K562 (cell line): ENCODE results near the gene CREM. TPM values are rescaled to one million over a fixed set of nuclear protein-coding genes. Genes with fewer than 3 reads are reported as not detected.

Experiments
- CBX5 ChIP-seq: IDR thresholded peaks from 2 replicates; pipeline ENCODE4 v1.6.1; 2014; ENCODE audit warnings: low read depth, borderline replicate concordance
- DACH1 ChIP-seq: fragments of 450-650 bp; IDR thresholded peaks from 2 replicates; pipeline ENCODE4 v1.6.1; 2018; ENCODE audit not compliant: partially characterized antibody
- ETV6 ChIP-seq, 3 experiments: fragments of 150-350 bp in 1 of 3; sonication (generic) in 1 of 3; formaldehyde crosslinking in 1 of 3; IDR thresholded peaks; 2 replicates each; pipeline versions ENCODE4 v1.6.1 to v1.8.0; 2014 to 2022; ENCODE audit warnings: borderline replicate concordance in 2 of 3, low read depth in 2 of 3, antibody characterized with exemption in 1 of 3, low read length in 1 of 3, mild to moderate bottlenecking in 1 of 3, missing genetic modification reagents in 1 of 3
- HDAC3 ChIP-seq: fragments of 450-650 bp; IDR thresholded peaks from 2 replicates; pipeline ENCODE4 v1.6.1; 2018; ENCODE audit warnings: borderline replicate concordance, mild to moderate bottlenecking, moderate library complexity; ENCODE audit not compliant: partially characterized antibody
- HOXB6 ChIP-seq: fragments of 250-450 bp; sonication (Bioruptor Pico); IDR thresholded peaks from 2 replicates; pipeline ENCODE4 v1.5.1; 2022; ENCODE audit warnings: mild to moderate bottlenecking, borderline replicate concordance
- MAFG ChIP-seq: fragments of 450-650 bp; conservative IDR thresholded peaks from 2 replicates; pipeline ENCODE4 v1.6.1; 2016; ENCODE audit warnings: missing genetic modification characterization, missing compliant biosample characterization
- MBD2 ChIP-seq: sonication (generic); IDR thresholded peaks from 2 replicates; pipeline ENCODE4 v1.6.1; 2016; ENCODE audit warnings: low read depth, borderline replicate concordance
- MEIS2 ChIP-seq: fragments of 450-650 bp; IDR thresholded peaks from 2 replicates; pipeline ENCODE4 v1.6.1; 2014; ENCODE audit warnings: mild to moderate bottlenecking; ENCODE audit not compliant: partially characterized antibody
- NCOA1 ChIP-seq: fragments of 450-650 bp; IDR thresholded peaks from 2 replicates; pipeline ENCODE4 v1.6.1; 2016; ENCODE audit warnings: low read depth
- NCOA2 ChIP-seq, 2 experiments: fragments of 450-650 bp; IDR thresholded peaks; 2 replicates each; pipeline ENCODE4 v1.6.1; 2018; ENCODE audit warnings: mild to moderate bottlenecking in 2 of 2, moderate library complexity in 1 of 2; ENCODE audit not compliant: partially characterized antibody in 2 of 2
- RUNX1 ChIP-seq: sonication (generic); IDR thresholded peaks from 2 replicates; pipeline ENCODE4 v1.6.1; 2016; ENCODE audit warnings: antibody characterized with exemption, low read depth
- TBP ChIP-seq: optimal IDR thresholded peaks from 2 replicates; pipeline ENCODE3; 2011; ENCODE audit warnings: low read depth, low read length, improper control_type of control experiment
- TEAD4 ChIP-seq, 2 experiments: sonication (generic) in 1 of 2; formaldehyde crosslinking in 1 of 2; IDR thresholded peaks; 2 replicates each; pipeline versions ENCODE4 v1.6.1 to v1.8.0; 2012 to 2022; ENCODE audit warnings: borderline replicate concordance in 1 of 2, inconsistent platforms in 1 of 2, low read length in 1 of 2, mild to moderate bottlenecking in 1 of 2, missing genetic modification reagents in 1 of 2
- TFAM ChIP-seq: fragments of 250-450 bp; sonication (Bioruptor Pico); conservative IDR thresholded peaks from 2 replicates; pipeline ENCODE4 v1.5.0; 2021; ENCODE audit warnings: mild to moderate bottlenecking, moderate library complexity
- ZKSCAN8 ChIP-seq: fragments of 200-800 bp; sonication (Bioruptor generic); IDR thresholded peaks from 2 replicates; pipeline ENCODE4 v1.6.1; 2016; ENCODE audit warnings: missing genetic modification characterization, missing compliant biosample characterization
- ZNF41 ChIP-seq: fragments of 250-450 bp; sonication (Bioruptor Pico); conservative IDR thresholded peaks from 2 replicates; pipeline ENCODE4 v1.4.0; 2020; ENCODE audit warnings: mild to moderate bottlenecking
- ZNF780A ChIP-seq: fragments of 250-450 bp; sonication (Bioruptor Pico); IDR thresholded peaks from 2 replicates; pipeline ENCODE4 v1.5.0; 2021; ENCODE audit warnings: mild to moderate bottlenecking
- polyA plus RNA-seq, 8 experiments: library from polyadenylated mRNA; depleted of rRNA in 4 of 8; stranded (reverse) in 5 of 8; unstranded in 3 of 8; fragments of >200 nt; fragmentation: Nextera tagmentation in 2 of 8; fragmentation: Illumina TruSeq in 1 of 8; extraction: Ambion mirVana in 2 of 8; extraction: Trizol in 1 of 8; gene quantifications; 2 replicates each; pipeline versions ENCODE4 v1.2.1 to v1.2.3, GENCODE V29; 2011 to 2014; ENCODE audit warnings: inconsistent platforms in 1 of 8, missing spikeins in 1 of 8
- total RNA-seq, 7 experiments: library from RNA; depleted of rRNA in 6 of 7; stranded (reverse); fragments of >200 nt in 6 of 7; fragmentation: Illumina TruSeq in 2 of 7; extraction: Trizol in 2 of 7; gene quantifications; 2 replicates each; pipeline versions ENCODE4 v1.2.1 to v1.2.3, GENCODE V29; 2011 to 2021; ENCODE audit warnings: low replicate concordance in 1 of 7
- TF ChIP-seq, protein P1 (sequence below): fragments of 450-650 bp; IDR thresholded peaks from 2 replicates; pipeline ENCODE4 v1.6.1; 2017; ENCODE audit warnings: antibody characterized with exemption
- TF ChIP-seq, protein P2 (sequence below), 2 experiments: fragments of 450-650 bp in 1 of 2; sonication (generic) in 1 of 2; formaldehyde crosslinking in 1 of 2; IDR thresholded peaks in 1 of 2; conservative IDR thresholded peaks in 1 of 2; 2 replicates each; pipeline versions ENCODE4 v1.6.1 to v1.8.1; 2016 to 2023; ENCODE audit warnings: mild to moderate bottlenecking in 2 of 2, moderate library complexity in 2 of 2, inconsistent platforms in 1 of 2, missing genetic modification reagents in 1 of 2
- TF ChIP-seq, protein P3 (sequence below): fragments of 250-450 bp; sonication (Bioruptor Pico); IDR thresholded peaks from 2 replicates; pipeline ENCODE4 v1.5.0; 2021
- TF ChIP-seq, protein P4 (sequence below), 2 experiments: IDR thresholded peaks in 1 of 2; conservative IDR thresholded peaks in 1 of 2; 2 replicates each; pipeline ENCODE4 v1.6.1; 2016; ENCODE audit warnings: low read depth in 2 of 2, mild to moderate bottlenecking in 1 of 2, missing compliant biosample characterization in 1 of 2, missing genetic modification characterization in 1 of 2, moderate library complexity in 1 of 2

CREM gene
- total and polyA plus RNA-seq, 9 of the 15 experiments (the other 6 are each of a cell fraction or from before 2014, with no cell fraction given) = 39.1 to 70.2 (median 48.3) TPM

DNA sequence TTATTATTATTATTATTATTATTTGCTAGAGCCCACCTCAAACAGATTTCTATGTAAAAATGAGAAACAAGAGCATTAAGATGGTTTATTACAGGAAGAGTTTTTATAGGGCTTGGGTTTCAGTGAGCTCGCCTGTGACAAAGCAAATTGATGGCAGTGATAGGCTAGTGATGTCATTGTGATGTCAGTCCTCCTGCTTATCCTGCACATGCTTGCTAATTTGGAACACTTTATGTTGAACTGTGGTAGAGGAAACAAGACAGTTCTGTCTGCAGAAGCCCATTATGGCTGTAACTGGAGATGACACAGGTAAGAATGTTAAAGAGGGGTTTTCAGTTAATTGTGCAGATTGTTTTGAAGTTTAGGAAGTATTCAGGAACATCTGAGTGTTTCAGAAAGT is 68.3 kb downstream of the CREM start (continued):
- TF ChIP-seq, protein P1, sequence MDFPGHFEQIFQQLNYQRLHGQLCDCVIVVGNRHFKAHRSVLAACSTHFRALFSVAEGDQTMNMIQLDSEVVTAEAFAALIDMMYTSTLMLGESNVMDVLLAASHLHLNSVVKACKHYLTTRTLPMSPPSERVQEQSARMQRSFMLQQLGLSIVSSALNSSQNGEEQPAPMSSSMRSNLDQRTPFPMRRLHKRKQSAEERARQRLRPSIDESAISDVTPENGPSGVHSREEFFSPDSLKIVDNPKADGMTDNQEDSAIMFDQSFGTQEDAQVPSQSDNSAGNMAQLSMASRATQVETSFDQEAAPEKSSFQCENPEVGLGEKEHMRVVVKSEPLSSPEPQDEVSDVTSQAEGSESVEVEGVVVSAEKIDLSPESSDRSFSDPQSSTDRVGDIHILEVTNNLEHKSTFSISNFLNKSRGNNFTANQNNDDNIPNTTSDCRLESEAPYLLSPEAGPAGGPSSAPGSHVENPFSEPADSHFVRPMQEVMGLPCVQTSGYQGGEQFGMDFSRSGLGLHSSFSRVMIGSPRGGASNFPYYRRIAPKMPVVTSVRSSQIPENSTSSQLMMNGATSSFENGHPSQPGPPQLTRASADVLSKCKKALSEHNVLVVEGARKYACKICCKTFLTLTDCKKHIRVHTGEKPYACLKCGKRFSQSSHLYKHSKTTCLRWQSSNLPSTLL = no peak
- TF ChIP-seq TBP (no peak), HDAC3 (no peak), ETV6 (IDR thresholded peaks at IDR 0.05; ENCODE audit: borderline replicate concordance in 1 of 2, low read depth in 2 of 2, low read length in 1 of 2) (no peak), ETV6 (CRISPR knock-in tag; IDR thresholded peaks at IDR 0.05; ENCODE audit: borderline replicate concordance) (no peak), DACH1 (no peak), MEIS2 (peak; percentile 55), MBD2 (no peak), TFAM (CRISPR knock-in tag) (no peak), TEAD4 (IDR thresholded peaks at IDR 0.05; ENCODE audit: low read length) (no peak), TEAD4 (CRISPR knock-in tag; IDR thresholded peaks at IDR 0.05; ENCODE audit: borderline replicate concordance) (no peak), CBX5 (no peak), ZNF780A (CRISPR knock-in tag) (no peak), RUNX1 (no peak), HOXB6 (no peak), ZKSCAN8 (CRISPR knock-in tag) (no peak), NCOA2 (IDR thresholded peaks at IDR 0.05; ENCODE audit: partially characterized antibody in 2 of 2) (no peak), NCOA1 (peak; percentile 61; the same call in 1 of the 2 replicates), MAFG (tag) (peak; percentile 52; the same call in 1 of the 2 replicates), ZNF41 (CRISPR knock-in tag) (no peak)
- TF ChIP-seq, protein P2, sequence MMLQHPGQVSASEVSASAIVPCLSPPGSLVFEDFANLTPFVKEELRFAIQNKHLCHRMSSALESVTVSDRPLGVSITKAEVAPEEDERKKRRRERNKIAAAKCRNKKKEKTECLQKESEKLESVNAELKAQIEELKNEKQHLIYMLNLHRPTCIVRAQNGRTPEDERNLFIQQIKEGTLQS (IDR thresholded peaks at IDR 0.05) = peak; percentile 72
- TF ChIP-seq, protein P2 (CRISPR knock-in tag; conservative IDR thresholded peaks at IDR 0.05) = no peak
- TF ChIP-seq, protein P3, sequence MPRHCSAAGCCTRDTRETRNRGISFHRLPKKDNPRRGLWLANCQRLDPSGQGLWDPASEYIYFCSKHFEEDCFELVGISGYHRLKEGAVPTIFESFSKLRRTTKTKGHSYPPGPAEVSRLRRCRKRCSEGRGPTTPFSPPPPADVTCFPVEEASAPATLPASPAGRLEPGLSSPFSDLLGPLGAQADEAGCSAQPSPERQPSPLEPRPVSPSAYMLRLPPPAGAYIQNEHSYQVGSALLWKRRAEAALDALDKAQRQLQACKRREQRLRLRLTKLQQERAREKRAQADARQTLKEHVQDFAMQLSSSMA (CRISPR knock-in tag) = no peak
- TF ChIP-seq, protein P4, sequence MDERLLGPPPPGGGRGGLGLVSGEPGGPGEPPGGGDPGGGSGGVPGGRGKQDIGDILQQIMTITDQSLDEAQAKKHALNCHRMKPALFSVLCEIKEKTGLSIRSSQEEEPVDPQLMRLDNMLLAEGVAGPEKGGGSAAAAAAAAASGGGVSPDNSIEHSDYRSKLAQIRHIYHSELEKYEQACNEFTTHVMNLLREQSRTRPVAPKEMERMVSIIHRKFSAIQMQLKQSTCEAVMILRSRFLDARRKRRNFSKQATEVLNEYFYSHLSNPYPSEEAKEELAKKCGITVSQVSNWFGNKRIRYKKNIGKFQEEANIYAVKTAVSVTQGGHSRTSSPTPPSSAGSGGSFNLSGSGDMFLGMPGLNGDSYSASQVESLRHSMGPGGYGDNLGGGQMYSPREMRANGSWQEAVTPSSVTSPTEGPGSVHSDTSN (CRISPR knock-in tag; IDR thresholded peaks at IDR 0.05; ENCODE audit: low read depth) = no peak
- TF ChIP-seq, protein P4 (tag; conservative IDR thresholded peaks at IDR 0.05; ENCODE audit: low read depth) = 0 out of 2 replicates have a peak, but pooled peaks have one; percentile 17
